Astrocyte (in vitro differentiated cells and primary cell): ENCODE results near the gene GALNT17.

Source experiments
- CTCF ChIP-seq: IDR thresholded peaks from 2 replicates; pipeline ENCODE4 v1.5.1; 2011; ENCODE audit warnings: low read depth, mild to moderate bottlenecking, inconsistent platforms, low read length, moderate library complexity; ENCODE audit not compliant: insufficient read depth
- EZH2 ChIP-seq: IDR thresholded peaks from 2 replicates; pipeline ENCODE4 v1.6.1; 2012; ENCODE audit warnings: mild to moderate bottlenecking, low read length, inconsistent platforms; ENCODE audit not compliant: insufficient read depth

GRCh38 chr7:71616217-71616616, 484.3 kb downstream of the GALNT17 start:
- TF ChIP-seq EZH2 (no peak), CTCF (no peak)
